AG04450 (cell line): ENCODE measurements around the gene RPUSD4. TPM values are rescaled to one million over a fixed set of nuclear protein-coding genes. Genes with fewer than 3 reads are reported as not detected.

ENCODE experiments used
- CTCF ChIA-PET: fragments of 300-600, 350-600 bp; formaldehyde crosslinking; extraction: SDS; loops from one replicate; lab custom pipeline; 2022; ENCODE audit warnings: antibody characterized with exemption, inconsistent platforms; lab: Charles Lee
- POLR2A ChIA-PET: fragments of 350-600 bp; formaldehyde crosslinking; extraction: SDS; loops from one replicate; lab custom pipeline; 2021; ENCODE audit warnings: antibody characterized with exemption, inconsistent platforms; lab: Yijun Ruan, JAX
- DNase-seq: peaks from one replicate; pipeline ENCODE4 v3.0.0-alpha.2; 2011; ENCODE audit warnings: low read depth, low spot score
- H3K27ac ChIP-seq: one replicate; pipeline ENCODE4 v1.5.1; 2012; ENCODE audit warnings: low read depth, low read length, control low read depth
- H3K27me3 ChIP-seq: one replicate; pipeline ENCODE4 v1.6.0; 2012; ENCODE audit warnings: low read length; ENCODE audit not compliant: control insufficient read depth, insufficient read depth
- H3K4me3 ChIP-seq: 2 replicates; pipeline ENCODE4 v1.5.1; 2011; ENCODE audit warnings: mild to moderate bottlenecking, low read depth, low read length, control low read depth
- H3K9me3 ChIP-seq: 2 replicates; pipeline ENCODE4 v1.5.1; 2012; ENCODE audit warnings: low read length; ENCODE audit not compliant: control insufficient read depth, insufficient read depth
- polyA plus RNA-seq: library from polyadenylated mRNA; depleted of rRNA; stranded (reverse); fragments of >200 nt; gene quantifications from 2 replicates; pipeline ENCODE4 v1.2.3, GENCODE V29; 2011
- TF ChIP-seq, protein P1 (sequence below): IDR thresholded peaks from 2 replicates; pipeline ENCODE4 v1.5.1; 2011; ENCODE audit warnings: low read depth, low read length, control low read depth, inconsistent platforms

RPUSD4 gene
- polyA plus RNA-seq, 1 experiment, result 22.0 TPM

GRCh38 chr11:126167488-126167887 is 44.0 kb downstream of the RPUSD4 start:
- ChIA-PET CTCF (interaction anchor here (0.7 kb wide), 1 partner anchor 44 kb away, joined by 3 read pairs; the partner anchor contains the start of gene FAM118B), POLR2A (no interaction called here)
- TF ChIP-seq, protein P1, sequence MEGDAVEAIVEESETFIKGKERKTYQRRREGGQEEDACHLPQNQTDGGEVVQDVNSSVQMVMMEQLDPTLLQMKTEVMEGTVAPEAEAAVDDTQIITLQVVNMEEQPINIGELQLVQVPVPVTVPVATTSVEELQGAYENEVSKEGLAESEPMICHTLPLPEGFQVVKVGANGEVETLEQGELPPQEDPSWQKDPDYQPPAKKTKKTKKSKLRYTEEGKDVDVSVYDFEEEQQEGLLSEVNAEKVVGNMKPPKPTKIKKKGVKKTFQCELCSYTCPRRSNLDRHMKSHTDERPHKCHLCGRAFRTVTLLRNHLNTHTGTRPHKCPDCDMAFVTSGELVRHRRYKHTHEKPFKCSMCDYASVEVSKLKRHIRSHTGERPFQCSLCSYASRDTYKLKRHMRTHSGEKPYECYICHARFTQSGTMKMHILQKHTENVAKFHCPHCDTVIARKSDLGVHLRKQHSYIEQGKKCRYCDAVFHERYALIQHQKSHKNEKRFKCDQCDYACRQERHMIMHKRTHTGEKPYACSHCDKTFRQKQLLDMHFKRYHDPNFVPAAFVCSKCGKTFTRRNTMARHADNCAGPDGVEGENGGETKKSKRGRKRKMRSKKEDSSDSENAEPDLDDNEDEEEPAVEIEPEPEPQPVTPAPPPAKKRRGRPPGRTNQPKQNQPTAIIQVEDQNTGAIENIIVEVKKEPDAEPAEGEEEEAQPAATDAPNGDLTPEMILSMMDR, result no peak
- Histone ChIP-seq H3K4me3 (no peak overlapping the region), H3K27ac (no peak overlapping the region), H3K9me3 (peaks cover 3% of the 10 kb centered on the region; the same call in 1 of the 2 replicates), H3K27me3 (peaks cover 16% of the 10 kb centered on the region)
- DNase-seq, result no peak

DNA sequence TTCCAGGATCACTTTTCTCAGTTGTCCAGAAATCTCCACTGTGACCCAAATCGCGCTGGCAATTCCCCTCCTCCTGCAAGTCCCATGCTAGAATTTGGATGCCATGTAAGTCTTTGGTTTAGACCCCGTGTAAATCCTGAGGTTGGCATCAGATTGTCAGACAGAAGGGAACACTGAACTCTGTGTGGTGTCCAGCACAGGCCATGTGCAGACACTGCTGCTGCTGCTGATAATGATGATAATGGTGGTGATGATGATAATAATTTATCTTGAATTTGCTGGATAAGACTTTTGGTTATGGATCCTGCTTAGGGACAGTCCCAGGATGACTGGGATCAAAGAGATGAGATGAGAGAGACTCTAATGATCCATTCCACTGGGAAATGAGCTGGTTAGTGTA is 45.0 kb downstream of the RPUSD4 start:
- ChIA-PET POLR2A (no interaction called here), CTCF (no interaction called here)

DNA sequence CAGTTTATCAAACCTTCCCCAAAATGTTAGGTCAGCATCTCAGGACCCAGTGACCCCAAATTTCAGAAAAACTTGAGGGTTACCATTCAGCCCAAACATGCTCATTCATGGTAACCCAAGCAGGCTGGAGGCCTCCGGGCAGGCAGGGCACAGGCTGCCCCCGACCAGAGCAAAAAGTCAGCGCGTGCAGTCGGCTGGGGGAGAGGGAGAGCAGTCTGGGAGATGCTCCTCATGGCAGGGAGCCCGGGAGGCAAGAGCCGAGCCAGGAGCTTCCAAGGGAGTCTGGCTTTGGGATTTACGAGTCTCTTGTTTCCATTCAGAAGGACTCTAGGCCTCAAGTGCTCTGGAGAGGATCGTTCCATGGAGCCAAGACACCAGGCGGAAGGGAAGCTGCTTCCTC is 45.7 kb downstream of the RPUSD4 start:
- TF ChIP-seq, protein P1, result no peak
- ChIA-PET CTCF (no interaction called here), POLR2A (no interaction called here)
- Histone ChIP-seq H3K4me3 (no peak overlapping the region), H3K27me3 (peaks cover 14% of the 10 kb centered on the region), H3K27ac (no peak overlapping the region), H3K9me3 (peaks cover 3% of the 10 kb centered on the region; the same call in 1 of the 2 replicates)
- no peak for DNase-seq

More for the DNA sequence above, 45.0 kb downstream of the RPUSD4 start:
- no peak overlapping the region for H3K27ac ChIP-seq
- TF ChIP-seq, protein P1, result no peak
- peaks cover 3% of the 10 kb centered on the region; the same call in 1 of the 2 replicates for H3K9me3 ChIP-seq
- H3K27me3 ChIP-seq, result peaks cover 12% of the 10 kb centered on the region
- DNase-seq, result no peak
- H3K4me3 ChIP-seq, result no peak overlapping the region

DNA sequence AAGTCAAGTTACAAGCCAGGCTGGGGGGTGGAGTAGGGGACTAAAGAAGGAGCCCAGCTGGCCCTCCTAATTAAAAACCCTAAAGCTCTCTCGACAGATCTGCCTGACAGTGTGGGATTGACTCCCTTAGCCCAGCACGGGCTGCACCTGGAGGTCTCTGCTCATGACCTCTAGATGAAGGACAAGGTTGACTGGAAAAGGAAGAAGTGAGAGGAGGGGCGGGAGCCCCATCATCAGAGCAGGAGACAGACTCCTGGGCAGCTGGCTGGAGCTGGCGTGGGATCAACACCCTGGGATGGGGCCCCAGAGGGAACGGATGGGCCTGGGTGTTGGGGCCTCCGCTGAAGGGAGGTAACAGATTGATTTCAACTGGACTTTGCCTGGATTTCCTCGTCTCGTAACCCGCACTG is 46.1 kb downstream of the RPUSD4 start:
- TF ChIP-seq, protein P1, result no peak
- H3K27ac ChIP-seq, result no peak overlapping the region
- ChIA-PET CTCF (no interaction called here), POLR2A (no interaction called here)
- DNase-seq, result no peak
- no peak overlapping the region for H3K4me3 ChIP-seq
- peaks cover 14% of the 10 kb centered on the region for H3K27me3 ChIP-seq
- peaks cover 3% of the 10 kb centered on the region; the same call in 1 of the 2 replicates for H3K9me3 ChIP-seq

- Histone ChIP-seq H3K27me3 (peaks cover 14% of the 10 kb centered on the region), H3K4me3 (no peak overlapping the region), H3K27ac (no peak overlapping the region), H3K9me3 (peaks cover 3% of the 10 kb centered on the region; the same call in 1 of the 2 replicates)
- ChIA-PET CTCF (interaction anchor here (0.6 kb wide), 1 partner anchor 242 kb away, joined by 6 read pairs; no protein-coding TSS in a partner anchor), POLR2A (no interaction called here)
- no peak for DNase-seq
- TF ChIP-seq, protein P1, result no peak
Measured at GRCh38 chr11:126164781-126165180, 46.7 kb downstream of the RPUSD4 start.
